Measurements from ENCODE around the gene MYRFL. TPM values are rescaled to one million over a fixed set of nuclear protein-coding genes. Genes with fewer than 3 reads are reported as not detected.
"Not testable (repeated sequence)": the region's sequence is repeated elsewhere in the genome, so short reads cannot be mapped to it uniquely, and the experiment has no call there.

MYRFL gene
- polyA plus RNA-seq, 5 donors, result 0.54 to 3.2 (median 1.1) TPM

DNA sequence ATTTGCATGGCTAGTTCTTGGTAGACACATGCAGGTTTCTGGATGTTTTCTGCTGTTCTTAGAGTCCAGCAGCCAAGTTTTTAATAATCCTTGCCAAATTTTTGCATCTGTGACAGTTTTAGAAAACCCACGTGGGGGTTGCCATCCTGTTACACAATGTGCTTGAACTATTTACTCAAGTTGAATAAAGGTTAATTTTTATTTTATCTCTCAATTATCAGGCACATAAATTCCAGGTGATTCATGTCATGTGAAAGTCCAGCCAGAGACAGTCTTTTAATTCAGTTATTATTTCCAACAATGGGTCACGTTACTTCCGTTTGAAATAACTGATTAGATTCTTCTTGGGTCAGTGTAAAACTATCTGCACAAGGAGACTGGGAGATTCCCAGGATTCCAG is 15.7 kb downstream of the MYRFL start:
- no peak for DNase-seq

DNA sequence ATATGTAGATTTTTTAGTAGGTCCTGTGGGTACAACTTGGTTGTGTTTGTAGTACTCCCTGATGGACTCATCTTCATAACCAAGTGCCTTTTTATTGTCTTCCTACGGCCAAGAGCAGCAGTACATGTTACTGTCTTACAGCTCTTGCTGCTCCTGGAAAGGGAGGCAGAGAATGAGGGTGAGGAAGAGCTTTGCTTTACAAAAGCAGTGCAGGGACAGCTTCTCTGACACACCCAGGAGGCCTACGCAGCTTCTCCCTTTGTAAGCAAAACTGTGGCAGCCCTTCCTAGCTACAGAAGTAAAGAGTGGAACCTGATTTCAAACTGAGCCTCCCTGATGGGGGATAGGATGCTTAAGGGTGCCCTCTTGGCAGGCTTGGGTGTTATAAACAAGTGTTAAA is 18.6 kb downstream of the MYRFL start:
- no peak for DNase-seq

DNA sequence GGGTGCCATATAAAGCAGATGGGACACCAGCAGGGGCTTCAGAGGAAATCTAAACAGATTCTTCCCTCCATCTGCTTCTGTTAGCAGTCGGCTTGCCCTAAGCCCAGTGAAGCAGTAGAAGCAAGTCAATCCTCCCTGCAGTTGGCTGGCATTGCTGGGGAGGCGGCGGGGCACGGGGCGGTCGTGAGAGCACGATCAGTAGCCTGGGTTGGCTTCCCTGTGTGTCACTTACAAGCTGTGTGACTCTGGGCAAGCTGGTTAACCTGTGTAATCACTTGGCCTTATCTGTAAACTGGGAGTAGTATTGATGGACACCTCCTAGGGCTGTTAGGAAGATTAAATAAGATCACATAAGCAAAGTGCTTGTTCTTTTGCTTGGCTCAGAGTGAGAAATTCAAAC is 19.4 kb downstream of the MYRFL start:
- DNase-seq, result no peak

DNA sequence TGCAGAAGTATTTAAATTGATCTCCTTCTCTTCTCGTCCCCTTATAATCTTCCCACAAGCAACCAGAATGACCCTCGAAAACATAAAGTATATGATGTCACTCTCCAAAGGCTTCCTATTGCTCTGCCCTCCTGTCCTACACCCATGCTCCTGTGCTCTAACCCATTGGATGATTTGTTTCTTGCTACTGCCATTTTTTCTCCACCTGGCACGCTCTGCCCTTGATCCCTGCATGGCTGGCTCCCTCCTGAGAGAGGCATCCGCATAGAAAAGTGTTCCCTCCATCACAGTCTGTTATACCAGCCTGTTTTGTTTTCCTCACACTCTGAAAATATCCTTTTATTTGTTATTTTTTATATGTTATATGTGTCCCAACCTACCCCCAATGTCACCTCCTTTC is 19.8 kb downstream of the MYRFL start:
- DNase-seq, result no peak

DNA sequence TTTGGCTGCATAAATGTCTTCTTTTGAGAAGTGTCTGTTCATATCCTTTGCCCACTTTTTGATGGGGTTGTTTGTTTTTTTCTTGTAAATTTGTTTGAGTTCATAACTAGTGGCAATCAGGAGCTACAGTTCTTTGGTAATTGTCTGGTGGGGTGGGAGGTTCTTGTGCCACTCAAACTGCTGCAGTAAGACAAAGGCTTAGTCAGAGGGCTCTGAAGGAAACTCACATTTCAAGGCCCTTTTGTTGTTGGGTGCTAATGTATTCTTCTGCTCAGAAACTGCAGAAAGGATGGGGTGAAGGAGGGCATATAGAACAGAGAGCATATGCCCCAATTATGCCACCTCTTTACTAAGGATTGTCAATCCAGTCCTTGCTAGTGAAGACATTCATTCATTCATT is 21.9 kb downstream of the MYRFL start:
- no peak for DNase-seq

DNA sequence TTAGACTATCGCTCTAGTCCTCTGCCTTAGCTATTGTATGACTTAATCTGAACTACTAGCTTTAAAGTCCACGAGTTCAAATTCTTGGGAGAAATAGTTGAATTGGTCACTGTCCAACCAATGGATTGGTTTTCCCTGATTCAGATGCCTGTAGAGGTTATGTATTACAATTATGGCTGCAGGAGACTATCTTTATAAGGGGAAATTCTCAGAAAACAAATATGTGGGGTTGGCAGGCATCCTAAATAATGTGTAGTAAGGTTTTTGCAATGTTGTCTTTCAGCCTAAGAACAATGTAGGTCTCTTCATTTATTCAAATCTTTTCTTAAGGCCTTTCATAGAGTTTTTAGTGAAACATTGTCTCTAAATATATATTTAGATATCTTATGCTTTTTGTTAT is 26.9 kb downstream of the MYRFL start:
- DNase-seq, result no peak

DNA sequence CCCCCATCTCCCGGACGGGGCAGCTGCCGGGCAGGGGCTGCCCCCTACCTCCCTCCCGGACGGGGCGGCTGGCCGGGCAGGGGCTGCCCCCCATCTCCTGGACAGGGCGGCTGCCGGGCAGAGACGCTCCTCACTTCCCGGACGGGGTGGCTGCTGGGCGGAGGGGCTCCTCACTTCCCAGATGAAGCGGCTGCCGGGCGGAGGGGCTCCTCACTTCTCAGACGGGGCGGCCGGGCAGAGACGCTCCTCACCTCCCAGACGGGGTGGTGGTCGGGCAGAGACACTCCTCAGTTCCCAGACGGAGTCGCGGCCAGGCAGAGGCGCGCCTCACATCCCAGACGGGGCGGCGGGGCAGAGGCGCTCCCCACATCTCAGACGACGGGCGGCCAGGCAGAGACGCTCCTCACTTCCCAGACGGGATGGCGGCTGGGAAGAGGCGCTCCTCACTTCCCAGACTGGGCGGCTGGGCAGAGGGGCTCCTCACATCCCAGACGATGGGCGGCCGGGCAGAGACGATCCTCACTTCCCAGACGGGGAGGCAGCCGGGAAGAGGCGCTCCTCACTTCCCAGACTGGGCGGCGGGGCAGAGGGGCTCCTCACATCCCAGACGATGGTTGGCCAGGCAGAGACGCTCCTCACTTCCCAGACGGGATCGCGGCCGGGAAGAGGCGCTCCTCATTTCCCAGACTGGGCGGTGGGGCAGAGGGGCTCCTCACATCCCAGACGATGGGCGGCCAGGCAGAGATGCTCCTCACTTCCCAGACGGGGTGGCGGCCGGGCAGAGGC is 28.3 kb downstream of the MYRFL start:
- not testable (repeated sequence) for DNase-seq

DNA sequence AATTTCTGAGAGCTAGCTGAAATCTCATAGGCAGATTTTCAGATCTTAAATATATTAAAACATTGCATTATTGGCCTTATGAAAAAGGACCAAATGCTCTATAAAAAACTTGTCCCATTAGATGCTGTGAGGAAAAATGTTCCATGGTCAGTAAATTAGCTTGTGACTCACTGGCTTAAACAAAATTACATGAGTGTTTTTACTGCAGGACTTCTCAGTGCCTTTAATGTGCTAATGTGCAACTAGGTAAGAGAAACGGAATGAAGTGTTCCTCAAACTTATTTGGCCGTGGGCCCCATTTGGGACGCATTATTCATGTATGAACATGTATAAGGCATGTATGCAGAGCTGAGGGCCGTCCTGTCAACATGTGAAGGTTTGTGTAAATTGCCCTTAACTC is 41.7 kb downstream of the MYRFL start:
- no peak for DNase-seq

DNA sequence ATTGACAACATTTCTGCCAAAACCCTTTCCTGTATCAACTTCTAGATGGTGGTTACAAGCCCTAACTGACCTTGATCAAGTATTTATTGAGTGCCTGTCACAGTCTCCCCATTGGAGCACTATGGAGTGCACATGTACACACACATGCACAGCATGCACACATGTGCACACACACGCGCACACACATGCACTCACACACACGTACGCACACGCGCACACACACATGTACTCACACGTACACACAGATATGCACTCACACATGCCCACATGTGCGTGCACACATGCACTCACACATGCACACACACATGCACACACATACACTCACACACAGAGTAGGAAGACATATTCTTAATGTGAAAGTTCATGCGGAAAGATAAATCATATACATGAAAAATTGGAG is 43.7 kb downstream of the MYRFL start:
- no peak for DNase-seq

DNA sequence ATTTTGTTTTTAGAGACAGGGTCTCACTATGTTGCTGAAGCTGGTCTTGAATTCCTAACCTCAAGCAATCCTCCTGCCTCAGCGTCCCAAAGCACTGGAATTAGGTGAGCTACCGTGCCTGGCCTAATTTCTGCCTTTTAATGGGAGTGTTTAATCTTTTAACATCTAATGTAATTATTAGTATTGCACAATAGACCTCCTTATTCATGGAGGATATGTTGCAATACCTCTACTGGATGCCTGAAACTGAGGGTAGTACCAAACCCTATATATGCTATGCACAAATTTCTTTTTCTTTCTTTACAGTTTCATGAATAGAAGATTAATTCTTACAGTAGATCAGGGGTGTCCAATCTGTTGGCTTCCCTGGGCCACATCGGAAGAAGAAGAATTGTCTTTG is 47.8 kb downstream of the MYRFL start:
- DNase-seq, result no peak

DNA sequence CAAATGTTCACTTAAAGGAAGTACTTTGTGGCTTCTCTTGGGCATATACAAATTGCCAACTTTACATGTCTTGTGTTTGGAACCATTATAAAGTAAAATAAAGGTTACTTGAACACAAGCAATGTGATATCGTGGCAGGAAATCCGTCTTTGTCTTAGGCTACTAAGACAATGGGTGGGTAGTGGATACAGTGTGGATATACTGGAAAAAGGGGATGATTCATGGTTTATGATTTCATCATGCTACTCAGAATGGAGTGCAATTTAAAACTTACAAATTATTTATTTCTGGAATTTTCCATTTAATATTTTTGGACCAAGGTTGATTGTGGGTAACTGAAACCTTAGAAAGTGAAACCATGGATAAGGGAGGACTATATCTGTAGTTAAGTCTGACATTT is 48.4 kb downstream of the MYRFL start:
- no peak for DNase-seq

DNA sequence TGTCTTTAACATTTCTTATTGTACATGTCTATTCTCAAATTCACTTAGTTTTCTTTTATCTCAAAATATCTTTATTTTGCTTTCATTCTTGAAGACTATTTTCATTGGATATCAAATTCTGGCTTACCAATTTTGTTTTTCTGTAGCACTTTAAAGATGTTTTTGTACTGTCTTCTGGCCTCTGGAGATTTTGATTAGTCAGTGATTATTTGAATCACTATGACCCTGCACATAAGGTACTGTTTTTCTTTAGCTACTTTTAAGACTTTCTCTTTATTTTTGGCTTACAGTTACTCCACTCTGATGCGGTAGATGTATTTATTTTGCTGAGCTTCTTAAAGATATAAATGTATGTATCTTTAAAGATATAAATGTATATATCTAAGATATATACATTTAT is 49.6 kb downstream of the MYRFL start:
- no peak for DNase-seq

DNA sequence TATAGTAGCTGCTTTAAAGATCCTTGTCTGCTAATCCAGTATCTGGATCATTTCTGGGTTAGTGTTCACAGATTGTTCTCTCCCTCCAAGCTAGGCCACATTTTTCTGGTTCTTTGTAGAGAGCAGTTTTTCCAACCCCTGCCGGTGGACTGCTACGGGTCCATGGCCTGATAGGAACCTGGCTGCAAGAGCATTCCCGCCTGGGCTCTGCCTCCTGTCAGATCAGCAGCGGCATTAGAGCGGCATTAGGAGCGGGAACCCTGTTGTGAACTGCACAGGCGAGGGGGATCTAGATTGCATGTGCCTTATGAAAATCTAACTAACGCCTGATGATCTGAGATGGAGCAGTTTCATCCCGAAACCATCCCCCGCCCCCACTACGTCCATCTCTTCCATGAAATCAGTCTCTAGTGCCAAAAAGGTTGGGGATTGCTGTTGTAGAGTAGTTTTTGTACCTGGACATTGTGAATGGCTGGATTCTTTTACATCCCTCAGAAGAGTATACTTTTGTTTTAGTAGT is 50.4 kb downstream of the MYRFL start:
- no peak for DNase-seq

DNA sequence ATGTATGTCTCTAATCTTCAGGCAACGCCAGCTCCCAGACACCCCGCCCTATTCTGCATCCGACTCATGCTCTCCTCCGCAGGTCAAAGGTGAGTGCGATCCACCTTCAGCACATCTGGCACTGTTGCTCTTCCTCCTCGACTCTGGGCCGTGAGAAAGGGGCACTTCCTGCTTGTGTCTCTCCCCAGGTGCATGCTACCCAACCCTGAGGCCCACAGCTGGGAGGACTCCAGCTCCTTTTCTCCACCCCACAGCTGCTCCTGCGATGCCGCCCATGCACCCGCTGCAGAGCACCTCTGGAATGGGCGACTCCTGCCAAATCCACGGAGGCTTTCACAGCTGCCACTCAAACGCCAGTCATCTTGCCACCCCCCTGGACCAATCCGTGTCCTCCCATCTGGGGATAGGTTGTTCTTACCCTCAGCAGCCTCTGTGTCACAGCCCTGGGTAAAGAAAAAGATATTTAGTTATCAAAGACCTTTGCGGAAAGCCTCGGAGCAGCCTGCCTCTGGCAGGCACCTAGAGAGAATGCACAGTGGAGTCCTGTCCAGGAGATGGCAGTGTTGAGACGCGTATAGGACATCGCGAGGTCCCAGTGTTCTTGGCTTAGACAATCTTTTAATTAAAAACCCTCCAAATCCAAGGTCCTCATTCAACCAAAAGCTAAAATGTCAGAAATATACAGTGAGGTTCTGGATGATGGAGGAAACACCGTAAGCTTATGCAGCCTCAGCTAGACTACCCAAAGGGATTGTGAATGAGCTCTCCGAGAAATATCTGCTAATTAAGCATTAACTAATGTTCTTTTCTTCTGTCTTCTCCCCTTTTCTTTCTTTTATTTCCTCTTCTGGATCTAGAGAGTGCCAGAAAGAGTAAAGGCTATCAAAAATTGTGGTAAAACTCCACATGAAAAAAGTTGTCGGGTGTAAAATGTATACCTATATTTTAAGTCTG is 54.3 kb downstream of the MYRFL start:
- DNase-seq, result peak; percentile 74 to 82

DNA sequence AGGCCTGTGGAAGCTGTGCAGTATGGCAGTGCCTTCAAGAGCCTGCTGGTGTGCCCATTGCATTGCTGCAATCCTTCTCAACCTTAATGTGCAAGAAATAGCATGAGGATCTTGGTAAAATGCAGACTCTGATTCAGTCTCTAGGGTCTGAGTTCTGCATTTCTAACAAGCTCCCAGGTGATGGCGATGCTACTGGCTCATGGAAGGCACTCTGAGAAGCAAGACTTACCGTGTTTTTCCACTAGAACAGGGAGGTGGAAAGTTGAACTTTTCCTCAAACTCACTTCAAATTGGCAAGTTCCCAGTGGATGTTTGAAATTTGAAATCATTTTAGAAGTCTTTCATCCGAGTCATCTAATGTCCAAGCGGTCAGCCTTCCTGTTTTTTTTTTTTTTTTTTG is 55.5 kb downstream of the MYRFL start:
- DNase-seq, result no peak

DNA sequence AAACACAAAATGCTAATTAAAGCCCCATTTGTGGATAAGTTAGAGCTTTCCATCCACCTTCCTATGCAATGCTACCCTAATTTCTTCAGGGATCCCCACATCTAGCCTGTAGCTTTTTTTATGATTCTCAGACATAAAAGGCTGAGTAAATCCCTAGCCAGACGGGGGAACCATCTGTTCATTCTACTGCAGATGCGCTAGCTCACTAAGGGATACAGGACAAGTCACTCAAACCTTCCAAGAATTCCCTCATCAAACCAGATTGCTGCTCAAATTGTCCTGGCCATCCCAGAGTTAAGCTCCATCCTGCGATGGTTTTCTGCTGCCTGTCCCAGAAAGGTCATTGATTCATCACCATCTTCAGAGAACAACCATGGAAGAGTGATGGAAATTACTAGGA is 56.7 kb downstream of the MYRFL start:
- DNase-seq, result no peak

DNA sequence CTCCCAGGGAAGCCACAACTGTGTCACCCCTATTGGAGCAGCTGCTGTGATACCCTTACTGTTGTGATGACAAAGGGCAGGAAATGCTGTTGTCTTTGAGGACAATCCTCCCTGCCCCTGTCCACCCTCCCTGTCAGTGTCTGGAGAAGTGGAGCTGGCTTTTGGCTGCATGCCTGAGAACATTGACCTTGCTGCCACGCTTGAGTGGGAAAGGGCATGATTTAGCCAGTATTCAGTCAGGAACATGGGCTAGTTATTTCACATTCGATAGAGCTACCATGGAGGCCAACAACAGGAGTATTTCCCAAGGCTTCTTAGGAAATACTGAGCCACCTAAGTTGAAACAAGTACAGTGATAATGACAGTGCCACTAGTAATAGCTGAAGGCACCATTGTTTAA is 59.4 kb downstream of the MYRFL start:
- no peak for DNase-seq

DNA sequence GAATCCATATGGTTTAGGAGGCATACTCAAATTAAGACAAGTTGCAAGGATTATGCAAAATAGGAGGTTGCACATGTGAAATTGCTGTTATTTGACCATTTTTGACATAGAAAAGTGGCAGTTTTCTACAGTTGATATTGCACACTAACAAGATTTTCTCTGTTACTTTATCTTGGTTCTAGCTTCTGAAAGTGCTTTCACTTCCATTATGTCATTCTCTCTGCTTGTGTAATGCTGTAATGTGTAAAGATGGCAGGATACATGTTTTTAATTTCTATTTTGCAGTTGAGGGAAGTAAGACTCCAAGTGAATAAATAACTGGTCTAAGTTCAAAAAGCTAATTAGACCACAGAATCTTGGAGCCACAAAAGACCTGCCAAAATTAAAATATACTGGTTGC is 60.6 kb downstream of the MYRFL start:
- DNase-seq, result no peak

DNA sequence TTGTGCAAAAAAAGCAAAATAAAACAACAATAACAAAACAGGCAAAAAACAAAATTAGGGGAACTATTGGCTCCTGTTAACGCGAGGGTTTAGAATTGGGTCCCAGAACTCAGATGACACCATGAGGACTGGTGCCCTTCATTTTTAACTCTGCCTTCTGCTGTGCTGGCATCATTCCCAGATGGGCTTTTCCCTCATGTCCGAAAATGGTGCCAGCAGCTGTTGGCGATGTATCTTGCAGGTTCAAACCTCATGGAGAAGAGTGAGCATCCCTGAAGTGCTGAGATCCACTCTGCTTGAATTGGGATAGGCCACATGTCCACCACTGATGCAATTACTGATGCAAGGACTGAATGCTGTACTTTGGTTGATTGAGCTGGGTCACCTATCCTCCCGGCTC is 61.1 kb downstream of the MYRFL start:
- no peak for DNase-seq

DNA sequence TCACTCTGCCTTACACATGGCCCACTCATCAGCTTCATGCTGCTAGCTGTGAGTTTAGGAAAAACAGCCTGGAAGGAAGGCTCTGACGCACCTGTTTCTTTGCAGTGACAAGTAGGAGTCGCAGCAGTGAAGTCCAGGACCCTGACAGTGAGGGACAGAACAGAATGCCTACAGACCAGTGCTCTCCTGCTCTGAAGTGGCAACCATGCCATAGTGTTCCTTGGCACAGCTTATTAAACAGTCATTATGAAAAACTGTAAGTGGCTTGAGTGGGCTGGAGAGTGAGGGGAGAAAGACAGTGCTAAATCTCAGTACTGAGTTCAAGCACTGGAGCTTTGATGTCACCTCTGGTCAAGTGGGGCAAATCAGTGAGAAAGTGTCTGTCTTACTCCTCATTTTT is 61.7 kb downstream of the MYRFL start:
- DNase-seq, result no peak

DNA sequence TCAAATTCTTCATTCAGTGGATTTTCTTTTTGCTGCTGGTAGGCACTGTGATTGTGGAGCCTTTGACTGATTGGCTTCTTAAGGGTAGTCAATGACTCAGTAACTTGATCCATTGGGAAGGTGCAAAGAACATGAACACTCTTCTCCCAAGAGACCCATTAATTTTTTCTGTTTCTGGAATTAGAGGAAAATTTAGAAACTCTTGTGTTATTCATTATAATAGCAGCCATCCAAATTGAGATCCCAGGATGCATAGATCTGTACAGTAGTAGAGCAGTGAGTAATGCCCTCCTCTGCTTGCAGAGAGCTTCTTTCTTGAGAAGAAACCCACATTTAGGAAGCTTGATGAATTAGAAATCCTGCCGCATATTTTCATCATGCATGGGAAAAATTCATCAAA is 63.9 kb downstream of the MYRFL start:
- no peak for DNase-seq

DNA sequence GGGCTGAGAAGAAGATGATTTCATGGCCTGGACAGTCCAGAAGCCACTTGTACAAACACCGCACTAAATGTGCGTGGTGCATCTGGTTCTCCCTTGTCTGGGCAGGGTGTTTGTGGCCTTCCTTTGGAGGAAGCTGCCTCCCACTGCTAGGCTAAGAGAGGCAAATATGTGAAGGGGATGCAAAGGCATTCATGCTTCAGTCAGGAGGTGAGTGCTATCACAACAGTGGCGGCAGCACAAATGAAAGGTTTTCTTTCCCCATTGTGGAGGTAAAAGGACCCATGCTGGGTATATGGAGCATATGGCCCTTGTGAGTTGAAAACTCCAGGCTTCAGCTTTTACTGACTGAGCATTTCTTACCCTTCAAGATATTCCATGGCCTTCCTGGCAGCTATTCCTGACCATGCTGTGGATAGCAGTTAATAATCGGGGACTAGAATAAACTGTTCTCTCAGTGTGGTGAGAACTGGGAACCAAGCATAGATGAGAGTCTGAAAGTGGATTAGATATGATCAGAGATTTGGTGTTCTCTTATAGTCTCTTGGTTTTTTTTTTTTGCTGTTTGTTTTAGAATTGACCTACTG is 69.9 kb downstream of the MYRFL start:
- no peak for DNase-seq

All from right lung (tissue), 5 donors.